ENCODE results near the gene C2CD5. TPM values are rescaled to one million over a fixed set of nuclear protein-coding genes. Genes with fewer than 3 reads are reported as not detected.

Gene C2CD5
- total RNA-seq, 3 donors from 2014 or later: 56.3 to 68.6 (median 62.4) TPM

DNA sequence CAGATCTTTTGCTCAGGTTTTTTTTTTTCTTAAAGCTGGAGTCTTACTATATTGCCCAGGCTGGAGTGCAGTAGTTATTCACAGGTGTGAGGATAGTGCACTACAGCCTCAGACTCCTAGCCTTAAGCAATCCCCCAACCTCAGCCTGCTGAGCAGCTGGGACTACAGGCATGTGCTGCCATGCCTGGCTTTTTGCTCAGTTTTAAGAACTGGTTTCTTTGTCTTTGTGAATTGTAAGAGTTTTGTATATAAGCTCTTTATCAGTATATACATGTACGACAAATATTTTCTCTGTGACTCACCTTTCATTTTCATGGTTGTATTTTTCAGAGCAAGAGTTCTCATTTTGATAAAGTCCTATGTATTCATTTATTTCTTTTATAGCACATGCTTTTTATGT, 33.3 kb upstream of the C2CD5 start:
- TF ChIP-seq, protein P1, sequence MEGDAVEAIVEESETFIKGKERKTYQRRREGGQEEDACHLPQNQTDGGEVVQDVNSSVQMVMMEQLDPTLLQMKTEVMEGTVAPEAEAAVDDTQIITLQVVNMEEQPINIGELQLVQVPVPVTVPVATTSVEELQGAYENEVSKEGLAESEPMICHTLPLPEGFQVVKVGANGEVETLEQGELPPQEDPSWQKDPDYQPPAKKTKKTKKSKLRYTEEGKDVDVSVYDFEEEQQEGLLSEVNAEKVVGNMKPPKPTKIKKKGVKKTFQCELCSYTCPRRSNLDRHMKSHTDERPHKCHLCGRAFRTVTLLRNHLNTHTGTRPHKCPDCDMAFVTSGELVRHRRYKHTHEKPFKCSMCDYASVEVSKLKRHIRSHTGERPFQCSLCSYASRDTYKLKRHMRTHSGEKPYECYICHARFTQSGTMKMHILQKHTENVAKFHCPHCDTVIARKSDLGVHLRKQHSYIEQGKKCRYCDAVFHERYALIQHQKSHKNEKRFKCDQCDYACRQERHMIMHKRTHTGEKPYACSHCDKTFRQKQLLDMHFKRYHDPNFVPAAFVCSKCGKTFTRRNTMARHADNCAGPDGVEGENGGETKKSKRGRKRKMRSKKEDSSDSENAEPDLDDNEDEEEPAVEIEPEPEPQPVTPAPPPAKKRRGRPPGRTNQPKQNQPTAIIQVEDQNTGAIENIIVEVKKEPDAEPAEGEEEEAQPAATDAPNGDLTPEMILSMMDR (IDR thresholded peaks at IDR 0.05): no peak
- no peak overlapping the region for H3K4me3 ChIP-seq
- intact Hi-C loops (cut with DNase I, micrococcal nuclease): no loop called here
- no peak for DNase-seq
- H3K9me3 ChIP-seq: no peaks in the 10 kb centered on the region
- H3K4me1 ChIP-seq (ENCODE audit: low read depth): no peaks in the 10 kb centered on the region
- ATAC-seq: peak; percentile 25
- no peaks in the 10 kb centered on the region for H3K36me3 ChIP-seq (ENCODE audit: low read depth)

DNA sequence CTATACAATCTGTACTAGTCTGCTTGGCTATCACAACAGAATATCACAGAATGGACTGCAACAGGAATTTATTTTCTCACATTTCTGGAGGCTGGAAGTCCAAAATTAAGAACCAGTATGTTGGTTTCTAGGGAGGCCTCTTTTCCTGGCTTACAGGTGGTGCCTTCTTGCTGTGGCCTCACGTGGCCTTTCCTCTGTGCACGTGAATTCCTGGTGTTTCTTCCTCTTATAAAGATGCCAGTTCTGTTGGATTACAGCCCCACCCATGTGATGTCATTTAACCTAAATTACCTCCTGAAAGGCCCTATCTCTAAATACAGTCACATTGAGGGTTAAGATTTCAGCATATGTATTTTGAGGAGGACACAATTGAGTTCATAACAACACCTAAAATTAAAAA, 32.1 kb upstream of the C2CD5 start:
- ATAC-seq (peak; percentile 85), DNase-seq (peak in 2 of 3 donors; percentile 51 to 56)
- intact Hi-C loops (cut with DNase I, micrococcal nuclease): no loop called here
- Histone ChIP-seq H3K4me1 (ENCODE audit: low read depth) (no peaks in the 10 kb centered on the region), H3K4me3 (no peak overlapping the region), H3K9me3 (no peaks in the 10 kb centered on the region), H3K36me3 (ENCODE audit: low read depth) (no peaks in the 10 kb centered on the region)
- TF ChIP-seq, protein P1 (IDR thresholded peaks at IDR 0.05): no peak

DNA sequence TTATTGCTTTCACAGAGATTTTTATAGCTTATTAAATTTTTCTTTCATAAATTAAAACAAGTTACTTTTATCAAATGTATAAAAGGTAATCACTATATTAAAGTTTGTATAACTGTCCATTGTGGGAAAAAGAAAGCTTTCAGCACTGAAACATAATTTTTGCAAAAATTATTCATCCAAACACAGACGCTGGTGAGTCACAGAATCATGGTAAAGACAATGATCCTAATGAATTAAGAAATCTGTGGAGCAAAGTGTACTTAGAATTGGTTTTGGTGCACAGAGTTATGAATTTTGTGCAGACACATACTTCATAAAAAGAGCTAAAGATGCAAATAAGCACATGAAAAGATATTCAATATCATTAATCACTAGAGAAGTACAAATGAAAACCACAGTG, 31.7 kb upstream of the C2CD5 start:
- Histone ChIP-seq H3K36me3 (ENCODE audit: low read depth) (no peaks in the 10 kb centered on the region), H3K9me3 (no peaks in the 10 kb centered on the region), H3K4me3 (no peak overlapping the region), H3K4me1 (ENCODE audit: low read depth) (no peaks in the 10 kb centered on the region)
- no peak for ATAC-seq
- TF ChIP-seq, protein P1 (IDR thresholded peaks at IDR 0.05): no peak
- intact Hi-C loops (cut with DNase I, micrococcal nuclease): no loop called here
- DNase-seq: no peak

DNA sequence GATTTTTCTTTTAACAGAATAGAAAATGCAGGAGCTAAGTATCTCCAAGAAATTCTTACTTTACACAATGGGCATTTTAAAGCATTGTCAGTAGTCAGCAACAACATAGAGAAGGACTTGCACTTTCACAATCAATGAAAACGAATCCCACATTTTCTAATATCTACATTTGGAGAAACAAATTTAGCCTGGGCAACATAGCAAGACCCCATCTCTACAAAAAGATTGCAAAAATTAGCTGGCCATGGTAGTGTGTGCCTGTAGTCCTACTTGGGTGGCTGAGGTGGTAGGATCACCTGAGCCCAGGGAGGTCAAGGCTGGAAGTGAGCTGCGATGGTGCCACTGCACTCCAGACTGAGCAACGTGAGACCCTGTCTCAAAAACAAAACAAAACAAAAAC, 30.6 kb upstream of the C2CD5 start:
- no peaks in the 10 kb centered on the region for H3K36me3 ChIP-seq (ENCODE audit: low read depth)
- ATAC-seq (no peak), DNase-seq (no peak)
- no peaks in the 10 kb centered on the region for H3K9me3 ChIP-seq
- H3K4me1 ChIP-seq (ENCODE audit: low read depth): no peaks in the 10 kb centered on the region
- H3K4me3 ChIP-seq: no peak overlapping the region
- TF ChIP-seq, protein P1 (IDR thresholded peaks at IDR 0.05): no peak
- intact Hi-C loops (cut with DNase I, micrococcal nuclease): no loop called here

DNA sequence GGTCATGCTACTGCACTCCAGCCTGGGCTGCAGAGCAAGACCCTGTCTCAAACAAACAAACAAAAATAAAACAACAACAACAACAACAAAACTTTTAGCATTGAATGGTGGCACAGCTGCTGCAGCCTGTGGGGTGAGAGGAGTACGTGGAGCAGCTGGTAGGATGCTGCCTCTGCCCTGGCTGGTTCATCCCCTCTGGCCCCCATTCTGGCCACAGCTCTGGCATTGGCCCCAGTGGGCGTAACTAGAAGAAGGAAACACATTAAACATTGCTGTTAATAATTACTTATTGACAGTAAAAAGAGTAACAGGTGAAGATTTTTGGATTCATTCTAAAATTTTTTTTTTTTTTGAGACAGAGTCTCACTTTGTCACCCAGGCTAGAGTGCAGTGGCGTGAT, 28.8 kb upstream of the C2CD5 start:
- ATAC-seq: no peak
- TF ChIP-seq, protein P1 (IDR thresholded peaks at IDR 0.05): no peak
- Histone ChIP-seq H3K4me3 (no peak overlapping the region), H3K9me3 (no peaks in the 10 kb centered on the region), H3K36me3 (ENCODE audit: low read depth) (no peaks in the 10 kb centered on the region), H3K4me1 (ENCODE audit: low read depth) (no peaks in the 10 kb centered on the region)
- intact Hi-C loops (cut with DNase I, micrococcal nuclease): no loop called here
- DNase-seq: no peak

DNA sequence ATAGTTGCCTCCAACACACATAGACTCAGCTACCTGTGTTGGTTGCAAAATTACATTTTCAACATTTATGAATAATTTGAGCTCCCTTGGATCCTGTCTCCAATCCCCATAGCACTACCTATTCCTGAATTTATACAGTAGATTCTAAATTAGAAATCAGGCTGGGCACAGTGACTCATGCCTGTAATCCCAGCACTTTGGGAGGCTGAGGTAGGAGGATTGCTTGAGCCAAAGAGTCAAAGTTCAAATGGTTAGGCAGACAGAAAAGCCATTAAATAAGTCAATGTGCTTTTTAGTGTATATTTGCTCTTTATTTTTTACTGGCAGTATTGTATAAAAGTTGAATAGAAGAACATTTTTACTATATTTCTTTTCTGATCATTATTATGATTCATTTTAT, 24.9 kb upstream of the C2CD5 start:
- intact Hi-C loops (cut with DNase I, micrococcal nuclease): no loop called here
- ATAC-seq: peak; percentile 81
- TF ChIP-seq, protein P1 (IDR thresholded peaks at IDR 0.05): no peak
- no peak for DNase-seq
- no peak overlapping the region for H3K4me3 ChIP-seq
- H3K36me3 ChIP-seq (ENCODE audit: low read depth): no peaks in the 10 kb centered on the region
- H3K9me3 ChIP-seq: no peaks in the 10 kb centered on the region
- H3K4me1 ChIP-seq (ENCODE audit: low read depth): no peaks in the 10 kb centered on the region

Data from mucosa of descending colon (tissue), 3 donors.